HepG2 (cell line): ENCODE results near the gene TSGA10IP. TPM values are rescaled to one million over a fixed set of nuclear protein-coding genes. Genes with fewer than 3 reads are reported as not detected.

ENCODE experiments used
- BCL6 ChIP-seq: IDR thresholded peaks from 2 replicates; pipeline ENCODE4 v1.6.1; 2016; ENCODE audit warnings: missing genetic modification reagents, missing compliant biosample characterization
- CHCHD3 ChIP-seq: sonication (generic); formaldehyde crosslinking; IDR thresholded peaks from 2 replicates; pipeline ENCODE4 v1.8.0; 2022; ENCODE audit warnings: mild to moderate bottlenecking, missing genetic modification reagents, moderate library complexity
- CREM ChIP-seq, 2 experiments: sonication (generic) in 1 of 2; formaldehyde crosslinking in 1 of 2; IDR thresholded peaks; 2 replicates each; pipeline versions ENCODE4 v1.4.0 to v1.6.1; 2016 to 2020; ENCODE audit warnings: antibody characterized with exemption in 1 of 2, mild to moderate bottlenecking in 1 of 2, missing genetic modification reagents in 1 of 2
- ETV5 ChIP-seq: IDR thresholded peaks from 2 replicates; pipeline ENCODE4 v1.6.1; 2018; ENCODE audit warnings: missing biosample characterization, missing genetic modification reagents, inconsistent platforms, borderline replicate concordance
- GFI1 ChIP-seq: sonication (generic); formaldehyde crosslinking; IDR thresholded peaks from 2 replicates; pipeline ENCODE4 v1.5.0; 2020; ENCODE audit warnings: missing genetic modification reagents, mild to moderate bottlenecking, borderline replicate concordance
- MTF2 ChIP-seq: sonication (generic); formaldehyde crosslinking; IDR thresholded peaks from 2 replicates; pipeline ENCODE4 v1.5.0; 2020; ENCODE audit warnings: missing genetic modification reagents, borderline replicate concordance
- NFYB ChIP-seq: sonication (generic); formaldehyde crosslinking; IDR thresholded peaks from 2 replicates; pipeline ENCODE4 v1.4.0; 2020; ENCODE audit warnings: missing genetic modification reagents
- NR2F1 ChIP-seq, 2 experiments: fragments of 450-650 bp in 1 of 2; formaldehyde crosslinking in 1 of 2; IDR thresholded peaks; 2 replicates each; pipeline versions ENCODE4 v1.5.0 to v1.6.1; 2016 to 2020; ENCODE audit warnings: mild to moderate bottlenecking in 1 of 2, missing compliant biosample characterization in 1 of 2, missing genetic modification reagents in 1 of 2, moderate library complexity in 1 of 2
- POLR2AphosphoS5 ChIP-seq: IDR thresholded peaks from 2 replicates; pipeline ENCODE4 v1.6.1; 2012; ENCODE audit warnings: low read depth, low read length
- THYN1 ChIP-seq: sonication (generic); formaldehyde crosslinking; IDR thresholded peaks from 2 replicates; pipeline ENCODE4 v1.8.1; 2023; ENCODE audit warnings: low read depth, mild to moderate bottlenecking, moderate library complexity, missing genetic modification reagents, borderline replicate concordance
- ZMYM4 ChIP-seq: sonication (generic); formaldehyde crosslinking; IDR thresholded peaks from 2 replicates; pipeline ENCODE4 v1.8.1; 2023; ENCODE audit warnings: mild to moderate bottlenecking, missing genetic modification reagents
- ZNF547 ChIP-seq: sonication (generic); formaldehyde crosslinking; IDR thresholded peaks from 2 replicates; pipeline ENCODE4 v1.5.1; 2020; ENCODE audit warnings: mild to moderate bottlenecking, missing genetic modification reagents
- ZNF549 ChIP-seq: sonication (generic); formaldehyde crosslinking; IDR thresholded peaks from 2 replicates; pipeline ENCODE4 v1.5.0; 2020; ENCODE audit warnings: missing genetic modification reagents
- ZNF556 ChIP-seq: sonication (generic); formaldehyde crosslinking; IDR thresholded peaks from 2 replicates; pipeline ENCODE4 v1.4.0; 2020; ENCODE audit warnings: mild to moderate bottlenecking, missing genetic modification reagents, borderline replicate concordance
- ZNF713 ChIP-seq: sonication (generic); formaldehyde crosslinking; IDR thresholded peaks from 2 replicates; pipeline ENCODE4 v1.4.0; 2020; ENCODE audit warnings: mild to moderate bottlenecking, missing genetic modification reagents
- ZNF781 ChIP-seq: sonication (generic); formaldehyde crosslinking; IDR thresholded peaks from 2 replicates; pipeline ENCODE4 v1.5.1; 2020; ENCODE audit warnings: borderline replicate concordance, mild to moderate bottlenecking, missing genetic modification reagents; ENCODE audit errors: not compliant biosample characterization
- ZNF850 ChIP-seq: sonication (generic); formaldehyde crosslinking; conservative IDR thresholded peaks from 2 replicates; pipeline ENCODE4 v1.9.0; 2021; ENCODE audit warnings: mild to moderate bottlenecking, missing genetic modification reagents
- ZNF879 ChIP-seq: sonication (generic); formaldehyde crosslinking; IDR thresholded peaks from 2 replicates; pipeline ENCODE4 v1.8.1; 2023; ENCODE audit warnings: missing genetic modification reagents
- polyA plus RNA-seq, 8 experiments: library from polyadenylated mRNA; depleted of rRNA in 3 of 8; stranded (reverse) in 7 of 8; unstranded in 1 of 8; fragments of >200 nt; fragmentation: Illumina TruSeq in 4 of 8; extraction: Trizol in 4 of 8; gene quantifications; 2 replicates each; pipeline versions ENCODE4 v1.2.1 to v1.2.3, GENCODE V29; 2011 to 2016; ENCODE audit warnings: low read depth in 4 of 8, missing spikeins in 1 of 8, mixed read lengths in 1 of 8; ENCODE audit not compliant: insufficient read depth in 1 of 8
- total RNA-seq, 5 experiments: library from RNA; depleted of rRNA; stranded (reverse); fragments of >200 nt; fragmentation: Illumina TruSeq; extraction: Trizol; gene quantifications; 2 replicates each; pipeline ENCODE4 v1.2.3, GENCODE V29; 2016; ENCODE audit warnings: low read depth in 1 of 5
- TF ChIP-seq, protein P1 (sequence below): sonication (generic); formaldehyde crosslinking; IDR thresholded peaks from 2 replicates; pipeline ENCODE4 v1.9.0; 2021; ENCODE audit warnings: missing genetic modification reagents, borderline replicate concordance
- TF ChIP-seq, protein P2 (sequence below): sonication (generic); formaldehyde crosslinking; IDR thresholded peaks from 2 replicates; pipeline ENCODE4 v1.8.0; 2022; ENCODE audit warnings: mild to moderate bottlenecking, missing genetic modification reagents, moderate library complexity
- TF ChIP-seq, protein P3 (sequence below): sonication (generic); formaldehyde crosslinking; IDR thresholded peaks from 2 replicates; pipeline ENCODE4 v1.4.0; 2020; ENCODE audit warnings: missing genetic modification reagents
- TF ChIP-seq, protein P4 (sequence below): sonication (generic); formaldehyde crosslinking; IDR thresholded peaks from 2 replicates; pipeline ENCODE4 v1.4.0; 2020; ENCODE audit warnings: missing genetic modification reagents, borderline replicate concordance

Gene TSGA10IP
- total and polyA plus RNA-seq, 2 of the 13 experiments (the other 11 are each of a cell fraction or from before 2014, with no cell fraction given), result not detected

DNA sequence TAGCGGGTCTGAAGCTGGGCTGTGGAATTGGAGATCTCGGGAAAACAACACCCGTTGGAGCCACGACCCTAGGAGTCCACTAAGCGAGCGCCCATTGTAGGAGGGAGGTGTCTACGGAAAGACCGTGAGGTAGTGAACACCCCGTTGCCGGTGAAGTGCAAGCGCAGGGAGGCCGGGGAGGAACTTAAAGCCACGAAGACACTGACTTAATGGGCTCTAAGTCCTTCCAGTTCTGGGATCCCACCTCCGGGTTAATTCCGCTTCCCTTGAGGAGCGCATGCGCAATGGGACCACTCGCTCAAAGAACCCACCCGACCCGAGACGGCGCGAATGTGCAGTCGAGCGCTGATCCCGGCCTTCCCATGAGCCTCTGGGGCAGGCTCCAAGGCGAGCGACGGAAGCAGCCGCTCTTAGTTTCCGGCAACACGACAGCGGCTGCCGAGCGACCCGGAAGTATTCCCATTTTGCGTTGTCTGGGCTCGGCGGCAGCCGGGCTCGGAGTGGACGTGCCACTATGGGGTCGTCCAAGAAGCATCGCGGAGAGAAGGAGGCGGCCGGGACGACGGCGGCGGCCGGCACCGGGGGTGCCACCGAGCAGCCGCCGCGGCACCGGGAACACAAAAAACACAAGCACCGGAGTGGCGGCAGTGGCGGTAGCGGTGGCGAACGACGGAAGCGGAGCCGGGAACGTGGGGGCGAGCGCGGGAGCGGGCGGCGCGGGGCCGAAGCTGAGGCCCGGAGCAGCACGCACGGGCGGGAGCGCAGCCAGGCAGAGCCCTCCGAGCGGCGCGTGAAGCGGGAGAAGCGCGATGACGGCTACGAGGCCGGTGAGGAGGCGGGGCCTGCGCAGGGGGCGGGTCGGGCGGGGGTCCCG, 16.2 kb downstream of the TSGA10IP start, which contains the start of gene SART1 (continued):
- no peak for TF ChIP-seq ZNF781 (CRISPR knock-in tag)
- TF ChIP-seq, protein P1, sequence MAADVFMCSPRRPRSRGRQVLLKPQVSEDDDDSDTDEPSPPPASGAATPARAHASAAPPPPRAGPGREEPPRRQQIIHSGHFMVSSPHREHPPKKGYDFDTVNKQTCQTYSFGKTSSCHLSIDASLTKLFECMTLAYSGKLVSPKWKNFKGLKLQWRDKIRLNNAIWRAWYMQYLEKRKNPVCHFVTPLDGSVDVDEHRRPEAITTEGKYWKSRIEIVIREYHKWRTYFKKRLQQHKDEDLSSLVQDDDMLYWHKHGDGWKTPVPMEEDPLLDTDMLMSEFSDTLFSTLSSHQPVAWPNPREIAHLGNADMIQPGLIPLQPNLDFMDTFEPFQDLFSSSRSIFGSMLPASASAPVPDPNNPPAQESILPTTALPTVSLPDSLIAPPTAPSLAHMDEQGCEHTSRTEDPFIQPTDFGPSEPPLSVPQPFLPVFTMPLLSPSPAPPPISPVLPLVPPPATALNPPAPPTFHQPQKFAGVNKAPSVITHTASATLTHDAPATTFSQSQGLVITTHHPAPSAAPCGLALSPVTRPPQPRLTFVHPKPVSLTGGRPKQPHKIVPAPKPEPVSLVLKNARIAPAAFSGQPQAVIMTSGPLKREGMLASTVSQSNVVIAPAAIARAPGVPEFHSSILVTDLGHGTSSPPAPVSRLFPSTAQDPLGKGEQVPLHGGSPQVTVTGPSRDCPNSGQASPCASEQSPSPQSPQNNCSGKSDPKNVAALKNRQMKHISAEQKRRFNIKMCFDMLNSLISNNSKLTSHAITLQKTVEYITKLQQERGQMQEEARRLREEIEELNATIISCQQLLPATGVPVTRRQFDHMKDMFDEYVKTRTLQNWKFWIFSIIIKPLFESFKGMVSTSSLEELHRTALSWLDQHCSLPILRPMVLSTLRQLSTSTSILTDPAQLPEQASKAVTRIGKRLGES (CRISPR knock-in tag), result no peak; the same call in 1 of the 2 replicates
- TF ChIP-seq NFYB (CRISPR knock-in tag), result no peak
- TF ChIP-seq, protein P2, sequence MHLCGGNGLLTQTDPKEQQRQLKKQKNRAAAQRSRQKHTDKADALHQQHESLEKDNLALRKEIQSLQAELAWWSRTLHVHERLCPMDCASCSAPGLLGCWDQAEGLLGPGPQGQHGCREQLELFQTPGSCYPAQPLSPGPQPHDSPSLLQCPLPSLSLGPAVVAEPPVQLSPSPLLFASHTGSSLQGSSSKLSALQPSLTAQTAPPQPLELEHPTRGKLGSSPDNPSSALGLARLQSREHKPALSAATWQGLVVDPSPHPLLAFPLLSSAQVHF, result 0 out of 2 replicates have a peak, but pooled peaks have one; percentile 36
- no peak for TF ChIP-seq CHCHD3 (CRISPR knock-in tag)
- TF ChIP-seq NR2F1 (CRISPR knock-in tag; IDR thresholded peaks at IDR 0.05), result no peak
- no peak for TF ChIP-seq THYN1 (CRISPR knock-in tag)
- TF ChIP-seq ZNF556 (CRISPR knock-in tag), result no peak; the same call in 1 of the 2 replicates
- peak; percentile 66; the same call in 1 of the 2 replicates for TF ChIP-seq ETV5 (CRISPR knock-in tag)
- TF ChIP-seq CREM (IDR thresholded peaks at IDR 0.05), result peak; percentile 90
- TF ChIP-seq CREM (CRISPR knock-in tag; IDR thresholded peaks at IDR 0.05), result no peak
- TF ChIP-seq ZNF549 (CRISPR knock-in tag), result no peak
- TF ChIP-seq BCL6 (CRISPR knock-in tag), result 0 out of 2 replicates have a peak, but pooled peaks have one; percentile 44
- TF ChIP-seq ZNF850 (CRISPR knock-in tag), result 0 out of 2 replicates have a peak, but pooled peaks have one; percentile 11
- no peak for TF ChIP-seq GFI1
- TF ChIP-seq ZMYM4, result peak; percentile 48; the same call in 1 of the 2 replicates
- TF ChIP-seq, protein P3, sequence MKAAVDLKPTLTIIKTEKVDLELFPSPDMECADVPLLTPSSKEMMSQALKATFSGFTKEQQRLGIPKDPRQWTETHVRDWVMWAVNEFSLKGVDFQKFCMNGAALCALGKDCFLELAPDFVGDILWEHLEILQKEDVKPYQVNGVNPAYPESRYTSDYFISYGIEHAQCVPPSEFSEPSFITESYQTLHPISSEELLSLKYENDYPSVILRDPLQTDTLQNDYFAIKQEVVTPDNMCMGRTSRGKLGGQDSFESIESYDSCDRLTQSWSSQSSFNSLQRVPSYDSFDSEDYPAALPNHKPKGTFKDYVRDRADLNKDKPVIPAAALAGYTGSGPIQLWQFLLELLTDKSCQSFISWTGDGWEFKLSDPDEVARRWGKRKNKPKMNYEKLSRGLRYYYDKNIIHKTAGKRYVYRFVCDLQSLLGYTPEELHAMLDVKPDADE (CRISPR knock-in tag), result no peak
- peak; percentile 96 for TF ChIP-seq POLR2AphosphoS5
- no peak for TF ChIP-seq ZNF879 (CRISPR knock-in tag)
- TF ChIP-seq ZNF713, result no peak
- TF ChIP-seq MTF2 (CRISPR knock-in tag), result no peak
- TF ChIP-seq, protein P4, sequence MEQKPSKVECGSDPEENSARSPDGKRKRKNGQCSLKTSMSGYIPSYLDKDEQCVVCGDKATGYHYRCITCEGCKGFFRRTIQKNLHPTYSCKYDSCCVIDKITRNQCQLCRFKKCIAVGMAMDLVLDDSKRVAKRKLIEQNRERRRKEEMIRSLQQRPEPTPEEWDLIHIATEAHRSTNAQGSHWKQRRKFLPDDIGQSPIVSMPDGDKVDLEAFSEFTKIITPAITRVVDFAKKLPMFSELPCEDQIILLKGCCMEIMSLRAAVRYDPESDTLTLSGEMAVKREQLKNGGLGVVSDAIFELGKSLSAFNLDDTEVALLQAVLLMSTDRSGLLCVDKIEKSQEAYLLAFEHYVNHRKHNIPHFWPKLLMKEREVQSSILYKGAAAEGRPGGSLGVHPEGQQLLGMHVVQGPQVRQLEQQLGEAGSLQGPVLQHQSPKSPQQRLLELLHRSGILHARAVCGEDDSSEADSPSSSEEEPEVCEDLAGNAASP (CRISPR knock-in tag), result peak; percentile 37; the same call in 1 of the 2 replicates
- TF ChIP-seq ZNF547 (CRISPR knock-in tag), result 0 out of 2 replicates have a peak, but pooled peaks have one; percentile 64
